HepG2 (cell line): ENCODE measurements around the gene KCNAB1. TPM values are rescaled to one million over a fixed set of nuclear protein-coding genes. Genes with fewer than 3 reads are reported as not detected.

Source experiments
- ATAC-seq: fragments of 200-7000 bp; cut with Tn5 transposase; 3 replicates; pipeline ENCODE4 v1.9.1; 2020; ENCODE audit warnings: mild to moderate bottlenecking, moderate library complexity
- BruUV-seq: library from RNA; stranded (reverse); fragments of 400-500 nt; replicated peaks from 2 replicates; lab custom pipeline; 2021; lab: Mats Ljungman, UMichigan
- CTCF ChIA-PET: fragments of 300-600 bp; formaldehyde crosslinking; extraction: SDS; loops from one replicate; lab custom pipeline; 2021; ENCODE audit warnings: low total read pairs, inconsistent platforms, low intra/inter-chr PET ratio; lab: Yijun Ruan, JAX
- POLR2A ChIA-PET: fragments of 350-600 bp; sonication (Branson Sonifier 250); formaldehyde crosslinking; loops from one replicate; lab custom pipeline; 2020; ENCODE audit warnings: antibody characterized with exemption, inconsistent platforms; lab: Yijun Ruan, JAX
- DNase-seq: peaks from one replicate; pipeline ENCODE4 v3.0.0-alpha.2; 2015; ENCODE audit warnings: low spot score
- FAIRE-seq: peaks from 3 replicates; lab custom pipeline; 2011; peaks lifted over from hg19 to GRCh38; lab: Jason Lieb, UNC
- H2AFZ ChIP-seq: one replicate; pipeline ENCODE4 v1.6.1; 2011; ENCODE audit warnings: low read length, inconsistent platforms
- H3K27ac ChIP-seq: fragments of 300-600 bp; 3 replicates; pipeline ENCODE4 v1.8.0; 2011; ENCODE audit warnings: mixed run types, mild to moderate bottlenecking, mixed read lengths, low read length, inconsistent platforms; ENCODE audit not compliant: insufficient read depth; ENCODE audit errors: extremely low read length
- H3K27me3 ChIP-seq, 2 experiments: fragments of 200-600 bp in 1 of 2; 2 replicates in 1 of 2; 3 replicates in 1 of 2; pipeline versions ENCODE4 v1.6.0 to v1.8.0; 2011; ENCODE audit warnings: low read length in 2 of 2, mild to moderate bottlenecking in 2 of 2, moderate library complexity in 2 of 2, inconsistent platforms in 1 of 2; ENCODE audit not compliant: insufficient read depth in 2 of 2, control insufficient read depth in 1 of 2
- H3K36me3 ChIP-seq, 2 experiments: fragments of 200-600 bp in 1 of 2; replicated peaks in 1 of 2; 2 replicates in 1 of 2; 3 replicates in 1 of 2; pipeline versions ENCODE4 v1.5.1 to v1.8.0; 2011; ENCODE audit warnings: low read length in 2 of 2, inconsistent platforms in 1 of 2; ENCODE audit not compliant: insufficient read depth in 2 of 2, control insufficient read depth in 1 of 2
- H3K4me1 ChIP-seq: 2 replicates; pipeline ENCODE4 v1.5.1; 2012; ENCODE audit warnings: low read length, inconsistent platforms; ENCODE audit not compliant: insufficient read depth
- H3K4me2 ChIP-seq: 2 replicates; pipeline ENCODE4 v1.6.0; 2011; ENCODE audit warnings: low read depth, low read length, inconsistent platforms
- H3K4me3 ChIP-seq, 3 experiments: fragments of 200-600 bp in 1 of 3; sonication (generic), shearing (Covaris generic) in 1 of 3; replicated peaks in 1 of 3; 2 replicates each; pipeline ENCODE4 v1.5.1; 2011 to 2016; ENCODE audit warnings: low read length in 3 of 3, inconsistent platforms in 2 of 3, low read depth in 2 of 3, mild to moderate bottlenecking in 2 of 3, control low read depth in 1 of 3, mixed read lengths in 1 of 3; ENCODE audit not compliant: insufficient read depth in 1 of 3
- H3K79me2 ChIP-seq: one replicate; pipeline ENCODE4 v1.6.1; 2011; ENCODE audit warnings: low read length, inconsistent platforms; ENCODE audit not compliant: insufficient read depth
- H3K9ac ChIP-seq: 2 replicates; pipeline ENCODE4 v1.6.0; 2011; ENCODE audit warnings: mild to moderate bottlenecking, low read depth, low read length, inconsistent platforms; ENCODE audit not compliant: insufficient read depth
- H3K9me3 ChIP-seq: 2 replicates; pipeline ENCODE4 v1.5.1; 2012; ENCODE audit warnings: mild to moderate bottlenecking, low read length
- H4K20me1 ChIP-seq: 2 replicates; pipeline ENCODE4 v1.6.0; 2011; ENCODE audit warnings: inconsistent platforms, mild to moderate bottlenecking, low read length, moderate library complexity; ENCODE audit not compliant: insufficient read depth
- BCL6 ChIP-seq: IDR thresholded peaks from 2 replicates; pipeline ENCODE4 v1.6.1; 2016; ENCODE audit warnings: missing genetic modification reagents, missing compliant biosample characterization
- HNF1B ChIP-seq: sonication (generic); formaldehyde crosslinking; IDR thresholded peaks from 2 replicates; pipeline ENCODE4 v1.5.1; 2020; ENCODE audit warnings: mild to moderate bottlenecking, moderate library complexity, missing genetic modification reagents
- KDM2A ChIP-seq: sonication (generic); formaldehyde crosslinking; IDR thresholded peaks from 2 replicates; pipeline ENCODE4 v1.4.0; 2020; ENCODE audit warnings: low read depth, missing genetic modification reagents, borderline replicate concordance
- KDM3A ChIP-seq: IDR thresholded peaks from 2 replicates; pipeline ENCODE4 v1.6.1; 2018; ENCODE audit warnings: low read depth, missing compliant biosample characterization
- MAZ ChIP-seq, 2 experiments: sonication (generic) in 1 of 2; formaldehyde crosslinking in 1 of 2; IDR thresholded peaks; 2 replicates each; pipeline versions ENCODE4 v1.5.0 to v1.6.1; 2012 to 2020; ENCODE audit warnings: low read depth in 2 of 2, mild to moderate bottlenecking in 2 of 2, borderline replicate concordance in 1 of 2, improper control_type of control experiment in 1 of 2, low read length in 1 of 2, missing genetic modification reagents in 1 of 2, moderate library complexity in 1 of 2
- MYNN ChIP-seq: sonication (generic); formaldehyde crosslinking; IDR thresholded peaks from 2 replicates; pipeline ENCODE4 v1.4.0; 2020; ENCODE audit warnings: mild to moderate bottlenecking, low read depth, missing genetic modification reagents
- NCOA1 ChIP-seq: sonication (generic); formaldehyde crosslinking; IDR thresholded peaks from 2 replicates; pipeline ENCODE4 v1.9.0; 2021; ENCODE audit warnings: missing genetic modification reagents
- POLR2G ChIP-seq: fragments of 200-400 bp; formaldehyde crosslinking; IDR thresholded peaks from 2 replicates; pipeline ENCODE4 v1.6.1; 2018; ENCODE audit warnings: mild to moderate bottlenecking, low read depth, low read length, moderate library complexity
- TFDP2 ChIP-seq: sonication (generic); formaldehyde crosslinking; IDR thresholded peaks from 2 replicates; pipeline ENCODE4 v1.4.0; 2020; ENCODE audit warnings: missing genetic modification reagents
- ZNF276 ChIP-seq: sonication (generic); formaldehyde crosslinking; IDR thresholded peaks from 2 replicates; pipeline ENCODE4 v1.4.0; 2020; ENCODE audit warnings: mild to moderate bottlenecking, low read depth, missing genetic modification reagents
- WGBS: methylation state at CpG from one replicate; pipeline ENCODE4 v1.1.6; 2017; ENCODE audit warnings: low lambda C conversion rate; 5-methylcytosine and 5-hydroxymethylcytosine counted together
- in situ Hi-C: cut with HindIII; loops from 2 replicates; pipeline ENCODE4 v1.10.0; 2017; ENCODE audit warnings: low pct_unique_long_range_greater_than_20kb; ENCODE audit not compliant: extremely low pct_ligation_motif_present
- intact Hi-C: fragments of 100-400 bp; cut with micrococcal nuclease; formaldehyde crosslinking; loops from one replicate; pipeline ENCODE4 v1.10.0; 2022; ENCODE audit not compliant: unreplicated experiment
- polyA plus RNA-seq, 8 experiments: library from polyadenylated mRNA; depleted of rRNA in 3 of 8; stranded (reverse) in 7 of 8; unstranded in 1 of 8; fragments of >200 nt; fragmentation: Illumina TruSeq in 4 of 8; extraction: Trizol in 4 of 8; gene quantifications; 2 replicates each; pipeline versions ENCODE4 v1.2.1 to v1.2.3, GENCODE V29; 2011 to 2016; ENCODE audit warnings: low read depth in 4 of 8, missing spikeins in 1 of 8, mixed read lengths in 1 of 8; ENCODE audit not compliant: insufficient read depth in 1 of 8
- total RNA-seq, 5 experiments: library from RNA; depleted of rRNA; stranded (reverse); fragments of >200 nt; fragmentation: Illumina TruSeq; extraction: Trizol; gene quantifications; 2 replicates each; pipeline ENCODE4 v1.2.3, GENCODE V29; 2016; ENCODE audit warnings: low read depth in 1 of 5

KCNAB1 gene
- total and polyA plus RNA-seq, 2 of the 13 experiments (the other 11 are each of a cell fraction or from before 2014, with no cell fraction given): not detected

GRCh38 chr3:156397534-156397933 lies 277.2 kb downstream of the KCNAB1 start (continued):
- TF ChIP-seq TFDP2 (CRISPR knock-in tag): no peak

- H3K9me3 ChIP-seq: no peaks in the 10 kb centered on the region
- WGBS: 0% methylated on average over 2 of the region's 2 CpGs
- no peaks in the 10 kb centered on the region for H3K36me3 ChIP-seq
- no peak overlapping the region for H3K4me2 ChIP-seq
- no peak for FAIRE-seq
- ATAC-seq: no peak
- in situ Hi-C loops: no loop called here
- TF ChIP-seq NCOA1 (CRISPR knock-in tag) (no peak), KDM3A (no peak), POLR2G (no peak), BCL6 (CRISPR knock-in tag) (no peak), HNF1B (CRISPR knock-in tag) (no peak), MYNN (CRISPR knock-in tag) (no peak), KDM2A (CRISPR knock-in tag) (no peak), ZNF276 (CRISPR knock-in tag) (no peak), TFDP2 (CRISPR knock-in tag) (no peak), MAZ (IDR thresholded peaks at IDR 0.05; ENCODE audit: borderline replicate concordance, low read depth, low read length) (no peak), MAZ (CRISPR knock-in tag; IDR thresholded peaks at IDR 0.05; ENCODE audit: low read depth) (no peak)
- TF ChIP-seq, all 625 proteins: peak for 0
- H3K79me2 ChIP-seq: no peaks in the 10 kb centered on the region
- H3K4me3 ChIP-seq: no peak overlapping the region
- no peaks in the 10 kb centered on the region for H3K4me1 ChIP-seq
- DNase-seq: no peak
- intact Hi-C loops: no loop called here
- H3K9ac ChIP-seq: no peak overlapping the region
- no peaks in the 10 kb centered on the region for H4K20me1 ChIP-seq
- ChIA-PET CTCF (no interaction called here), POLR2A (no interaction called here)
- H2AFZ ChIP-seq: no peak overlapping the region
- no peak overlapping the region for H3K27ac ChIP-seq
- H3K27me3 ChIP-seq: no peaks in the 10 kb centered on the region; a peak in 2 of 5 replicates
- no TSS peak for BruUV-seq
These were observed 279.7 kb downstream of the KCNAB1 start for GRCh38 chr3:156400062-156400461.
